K562 (cell line): ENCODE measurements around the gene MAST4.

Source experiments
- CHD2 ChIP-seq: IDR thresholded peaks from 2 replicates; pipeline ENCODE4 v1.6.1; 2011; ENCODE audit warnings: low read depth, low read length
- KDM1A ChIP-seq, 2 experiments: fragments of 450-650 bp; IDR thresholded peaks; 2 replicates each; pipeline ENCODE4 v1.6.1; 2016; ENCODE audit warnings: mild to moderate bottlenecking in 2 of 2
- PHF21A ChIP-seq: fragments of 450-650 bp; IDR thresholded peaks from 2 replicates; pipeline ENCODE4 v1.6.1; 2017; ENCODE audit warnings: low read depth, borderline replicate concordance
- TRIM24 ChIP-seq, 2 experiments: fragments of 450-650 bp; IDR thresholded peaks; 2 replicates each; pipeline ENCODE4 v1.6.1; 2016
- YBX1 ChIP-seq: fragments of 450-650 bp; IDR thresholded peaks from 2 replicates; pipeline ENCODE4 v1.7.1; 2016; ENCODE audit warnings: mild to moderate bottlenecking
- ZBED1 ChIP-seq: IDR thresholded peaks from 2 replicates; pipeline ENCODE4 v1.6.1; 2014
- ZNF408 ChIP-seq: fragments of 250-450 bp; sonication (Bioruptor Pico); IDR thresholded peaks from 2 replicates; pipeline ENCODE4 v1.4.0; 2020; ENCODE audit warnings: low read depth, mild to moderate bottlenecking, moderate library complexity
- ZNF589 ChIP-seq: fragments of 200-800 bp; sonication (Bioruptor generic); IDR thresholded peaks from 2 replicates; pipeline ENCODE4 v1.6.1; 2016; ENCODE audit warnings: low read depth, missing genetic modification characterization, missing compliant biosample characterization
- TF ChIP-seq, protein P1 (sequence below): sonication (generic); formaldehyde crosslinking; IDR thresholded peaks from 2 replicates; pipeline ENCODE4 v1.8.1; 2022; ENCODE audit warnings: missing genetic modification reagents
- TF ChIP-seq, protein P2 (sequence below): fragments of 250-450 bp; sonication (Bioruptor Pico); IDR thresholded peaks from 2 replicates; pipeline ENCODE4 v1.8.0; 2021; ENCODE audit warnings: mild to moderate bottlenecking, moderate library complexity

DNA sequence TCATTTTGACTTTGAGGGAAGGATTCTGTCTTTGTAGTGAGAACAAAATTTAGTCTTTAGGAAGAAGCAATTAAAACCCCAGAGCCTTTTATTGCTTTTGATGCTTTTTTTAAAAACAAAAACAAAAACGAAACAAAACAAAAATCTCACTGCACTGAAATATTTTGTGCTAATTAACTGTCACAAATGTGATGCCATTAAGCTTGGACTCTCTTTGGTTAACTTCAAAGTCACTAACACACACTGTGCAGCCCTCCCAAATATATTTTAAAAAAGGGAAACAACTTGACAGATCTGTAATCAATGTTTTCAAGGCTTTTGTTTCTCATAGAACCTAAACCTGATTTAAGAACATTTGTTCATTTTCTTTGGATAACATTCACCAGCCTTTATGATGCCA, 290.7 kb downstream of the MAST4 start:
- no peak for TF ChIP-seq CHD2
- TF ChIP-seq ZNF408 (CRISPR knock-in tag), result no peak
- TF ChIP-seq TRIM24 (IDR thresholded peaks at IDR 0.05), result no peak
- TF ChIP-seq YBX1, result no peak
- TF ChIP-seq ZNF589 (CRISPR knock-in tag), result no peak
- TF ChIP-seq KDM1A (IDR thresholded peaks at IDR 0.05), result no peak
- TF ChIP-seq, protein P1, sequence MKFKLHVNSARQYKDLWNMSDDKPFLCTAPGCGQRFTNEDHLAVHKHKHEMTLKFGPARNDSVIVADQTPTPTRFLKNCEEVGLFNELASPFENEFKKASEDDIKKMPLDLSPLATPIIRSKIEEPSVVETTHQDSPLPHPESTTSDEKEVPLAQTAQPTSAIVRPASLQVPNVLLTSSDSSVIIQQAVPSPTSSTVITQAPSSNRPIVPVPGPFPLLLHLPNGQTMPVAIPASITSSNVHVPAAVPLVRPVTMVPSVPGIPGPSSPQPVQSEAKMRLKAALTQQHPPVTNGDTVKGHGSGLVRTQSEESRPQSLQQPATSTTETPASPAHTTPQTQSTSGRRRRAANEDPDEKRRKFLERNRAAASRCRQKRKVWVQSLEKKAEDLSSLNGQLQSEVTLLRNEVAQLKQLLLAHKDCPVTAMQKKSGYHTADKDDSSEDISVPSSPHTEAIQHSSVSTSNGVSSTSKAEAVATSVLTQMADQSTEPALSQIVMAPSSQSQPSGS, result no peak
- TF ChIP-seq, protein P2, sequence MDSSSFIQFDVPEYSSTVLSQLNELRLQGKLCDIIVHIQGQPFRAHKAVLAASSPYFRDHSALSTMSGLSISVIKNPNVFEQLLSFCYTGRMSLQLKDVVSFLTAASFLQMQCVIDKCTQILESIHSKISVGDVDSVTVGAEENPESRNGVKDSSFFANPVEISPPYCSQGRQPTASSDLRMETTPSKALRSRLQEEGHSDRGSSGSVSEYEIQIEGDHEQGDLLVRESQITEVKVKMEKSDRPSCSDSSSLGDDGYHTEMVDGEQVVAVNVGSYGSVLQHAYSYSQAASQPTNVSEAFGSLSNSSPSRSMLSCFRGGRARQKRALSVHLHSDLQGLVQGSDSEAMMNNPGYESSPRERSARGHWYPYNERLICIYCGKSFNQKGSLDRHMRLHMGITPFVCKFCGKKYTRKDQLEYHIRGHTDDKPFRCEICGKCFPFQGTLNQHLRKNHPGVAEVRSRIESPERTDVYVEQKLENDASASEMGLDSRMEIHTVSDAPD, result no peak
- no peak for TF ChIP-seq PHF21A
- TF ChIP-seq ZBED1, result no peak
